Mesendoderm (in vitro differentiated cells): ENCODE data around the gene EMX2.

Source experiments
- DNase-seq: peaks from one replicate; pipeline ENCODE4 v3.0.0; 2013
- H2AK5ac ChIP-seq: 2 replicates; pipeline ENCODE4 v1.6.1; 2013; ENCODE audit warnings: low read length, inconsistent platforms
- H2BK120ac ChIP-seq: 2 replicates; pipeline ENCODE4 v1.6.1; 2013; ENCODE audit warnings: low read depth, mild to moderate bottlenecking, low read length, moderate library complexity, mixed read lengths
- H2BK15ac ChIP-seq: replicated peaks from 2 replicates; pipeline ENCODE4 v1.6.1; 2013; ENCODE audit warnings: low read depth, mild to moderate bottlenecking, moderate library complexity
- H2BK5ac ChIP-seq: 2 replicates; pipeline ENCODE4 v1.6.1; 2013; ENCODE audit warnings: low read length, inconsistent platforms
- H3K18ac ChIP-seq: 2 replicates; pipeline ENCODE4 v1.6.1; 2013; ENCODE audit warnings: mild to moderate bottlenecking, low read length, mixed read lengths
- H3K23ac ChIP-seq: one replicate; pipeline ENCODE4 v1.6.1; 2013; ENCODE audit warnings: low read length
- H3K27ac ChIP-seq: 2 replicates; pipeline ENCODE4 v1.5.1; 2013; ENCODE audit warnings: low read depth, mild to moderate bottlenecking, inconsistent platforms, low read length, moderate library complexity
- H3K27me3 ChIP-seq: 2 replicates; pipeline ENCODE4 v1.6.1; 2013; ENCODE audit warnings: low read length, control low read depth, mild to moderate bottlenecking, inconsistent platforms; ENCODE audit not compliant: insufficient read depth, poor library complexity
- H3K36me3 ChIP-seq: 2 replicates; pipeline ENCODE4 v1.6.1; 2013; ENCODE audit warnings: low read length, inconsistent platforms; ENCODE audit not compliant: control insufficient read depth, insufficient read depth
- H3K4ac ChIP-seq: one replicate; pipeline ENCODE4 v1.6.1; 2013; ENCODE audit warnings: low read depth, mild to moderate bottlenecking, low read length, moderate library complexity
- H3K4me1 ChIP-seq: 2 replicates; pipeline ENCODE4 v1.6.1; 2013; ENCODE audit warnings: low read depth, low read length, inconsistent platforms; ENCODE audit not compliant: control insufficient read depth
- H3K4me2 ChIP-seq: 2 replicates; pipeline ENCODE4 v1.6.1; 2013; ENCODE audit warnings: low read length
- H3K4me3 ChIP-seq: 2 replicates; pipeline ENCODE4 v1.5.1; 2013; ENCODE audit warnings: mild to moderate bottlenecking, low read length
- H3K56ac ChIP-seq: one replicate; pipeline ENCODE4 v1.6.1; 2013; ENCODE audit warnings: low read length
- H3K79me1 ChIP-seq: 2 replicates; pipeline ENCODE4 v1.6.1; 2013; ENCODE audit warnings: low read length, inconsistent platforms
- H3K79me2 ChIP-seq: 2 replicates; pipeline ENCODE4 v1.6.1; 2013; ENCODE audit warnings: mild to moderate bottlenecking, low read length; ENCODE audit not compliant: control insufficient read depth, insufficient read depth
- H3K9ac ChIP-seq: 2 replicates; pipeline ENCODE4 v1.6.1; 2013; ENCODE audit warnings: low read length, inconsistent platforms
- H4K5ac ChIP-seq: one replicate; pipeline ENCODE4 v1.6.1; 2013; ENCODE audit warnings: low read length
- H4K8ac ChIP-seq: one replicate; pipeline ENCODE4 v1.6.1; 2013; ENCODE audit warnings: low read depth, mild to moderate bottlenecking, control low read depth, low read length, moderate library complexity
- WGBS: extraction: QIAGEN DNeasy Blood & Tissue Kit; methylation state at CpG from one replicate; pipeline ENCODE4 v1.1.7; 2013; ENCODE audit warnings: low lambda C conversion rate, missing lambda C conversion rate; ENCODE audit not compliant: insufficient coverage; ENCODE audit errors: extremely low coverage; 5-methylcytosine and 5-hydroxymethylcytosine counted together

The EMX2 gene

DNA sequence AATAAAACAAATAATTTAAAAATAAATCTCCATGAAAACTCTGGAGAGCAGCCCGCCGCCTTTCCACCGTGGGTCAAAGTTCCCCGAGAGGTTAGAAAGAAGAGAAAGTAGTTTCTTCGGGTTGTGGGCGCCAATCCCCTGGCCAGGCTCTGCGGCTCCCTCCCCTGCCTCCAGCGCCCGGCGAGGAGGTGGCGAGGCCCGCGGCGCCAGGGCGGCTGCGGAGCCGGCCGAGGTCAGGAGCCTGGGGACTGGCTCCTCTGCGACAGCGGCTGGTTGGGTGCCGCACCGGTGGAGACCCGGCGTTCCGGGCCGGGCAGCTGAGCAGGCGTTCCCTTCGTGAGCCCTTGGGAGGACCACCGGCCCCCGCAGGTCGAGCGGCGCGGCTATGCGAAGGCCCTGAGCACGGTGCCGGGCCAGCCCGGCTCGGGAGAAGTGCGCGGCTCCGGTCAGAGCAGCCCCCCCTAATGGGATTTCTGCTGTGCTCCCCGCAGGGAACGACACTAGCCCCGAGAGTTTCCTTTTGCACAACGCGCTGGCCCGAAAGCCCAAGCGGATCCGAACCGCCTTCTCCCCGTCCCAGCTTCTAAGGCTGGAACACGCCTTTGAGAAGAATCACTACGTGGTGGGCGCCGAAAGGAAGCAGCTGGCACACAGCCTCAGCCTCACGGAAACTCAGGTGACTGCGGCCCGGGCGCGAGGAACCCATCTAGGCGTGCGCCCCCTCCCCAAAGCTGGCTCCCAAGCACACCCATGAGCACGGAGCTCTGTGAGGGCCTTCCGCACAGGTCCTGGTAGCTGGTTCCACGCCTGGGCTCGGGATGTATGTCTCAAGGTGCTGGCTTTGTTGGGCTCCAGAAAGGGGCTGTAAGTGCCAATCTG lies 2.8 kb downstream of the EMX2 start:
- Histone ChIP-seq H3K56ac (peak overlapping the region; percentile 62), H2AK5ac (no peak overlapping the region), H3K23ac (no peak overlapping the region), H3K4ac (no peak overlapping the region), H3K27ac (no peak overlapping the region), H3K79me1 (no peaks in the 10 kb centered on the region), H3K27me3 (peaks cover 70% of the 10 kb centered on the region), H4K5ac (no peak overlapping the region), H2BK15ac (no peak overlapping the region), H3K79me2 (no peaks in the 10 kb centered on the region), H3K18ac (no peak overlapping the region), H3K4me1 (peaks cover 5% of the 10 kb centered on the region), H3K4me3 (no peak overlapping the region), H3K4me2 (peak overlapping the region; percentile 67), H4K8ac (no peak overlapping the region), H3K36me3 (no peaks in the 10 kb centered on the region), H2BK5ac (no peak overlapping the region), H3K9ac (peak overlapping the region; percentile 24), H2BK120ac (no peak overlapping the region)
- no CpG with 5 or more reads among the region's 67 CpGs for WGBS
- peak; percentile 69 for DNase-seq

DNA sequence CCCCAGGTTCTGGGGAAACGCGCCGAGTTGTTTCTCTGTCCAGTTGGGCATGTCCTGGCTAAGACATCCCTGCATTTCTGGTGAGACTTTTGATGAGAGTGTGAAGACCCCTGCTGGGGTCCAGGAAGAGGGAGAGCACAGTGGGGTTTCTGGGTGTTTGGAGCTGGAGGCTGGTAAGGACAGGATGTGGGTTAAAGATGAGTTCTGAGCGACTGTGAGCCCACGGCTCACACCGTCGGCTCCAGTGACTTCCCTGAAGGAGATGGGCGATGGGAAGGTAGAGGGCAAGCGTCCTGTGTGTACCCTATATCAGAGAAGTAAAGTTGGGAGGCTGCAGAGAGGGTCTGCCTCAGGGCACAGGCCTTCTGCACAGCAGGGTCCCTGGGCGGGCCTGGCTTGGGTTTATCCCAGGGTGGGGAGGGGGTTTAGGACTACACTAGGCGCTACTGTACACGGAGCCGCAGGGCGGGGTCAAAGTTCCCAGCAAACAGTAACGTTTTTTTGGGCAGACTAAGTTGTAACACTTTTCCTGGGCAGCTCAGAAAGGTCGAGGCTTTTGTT lies 3.6 kb downstream of the EMX2 start:
- no peak overlapping the region for H2BK5ac ChIP-seq
- no peak overlapping the region for H4K5ac ChIP-seq
- H3K4ac ChIP-seq: no peak overlapping the region
- no peak overlapping the region for H3K27ac ChIP-seq
- no peak overlapping the region for H2BK120ac ChIP-seq
- H3K56ac ChIP-seq: no peak overlapping the region
- H3K23ac ChIP-seq: no peak overlapping the region
- no peak for DNase-seq
- H3K27me3 ChIP-seq: peaks cover 70% of the 10 kb centered on the region
- WGBS: no CpG with 5 or more reads among the region's 16 CpGs
- no peak overlapping the region for H2AK5ac ChIP-seq
- peaks cover 5% of the 10 kb centered on the region for H3K4me1 ChIP-seq
- H3K36me3 ChIP-seq: no peaks in the 10 kb centered on the region
- H2BK15ac ChIP-seq: no peak overlapping the region
- no peak overlapping the region for H3K18ac ChIP-seq
- no peak overlapping the region for H3K9ac ChIP-seq
- no peak overlapping the region for H3K4me3 ChIP-seq
- H3K79me1 ChIP-seq: no peaks in the 10 kb centered on the region
- no peaks in the 10 kb centered on the region for H3K79me2 ChIP-seq
- H4K8ac ChIP-seq: no peak overlapping the region
- peak overlapping the region; percentile 12 for H3K4me2 ChIP-seq

DNA sequence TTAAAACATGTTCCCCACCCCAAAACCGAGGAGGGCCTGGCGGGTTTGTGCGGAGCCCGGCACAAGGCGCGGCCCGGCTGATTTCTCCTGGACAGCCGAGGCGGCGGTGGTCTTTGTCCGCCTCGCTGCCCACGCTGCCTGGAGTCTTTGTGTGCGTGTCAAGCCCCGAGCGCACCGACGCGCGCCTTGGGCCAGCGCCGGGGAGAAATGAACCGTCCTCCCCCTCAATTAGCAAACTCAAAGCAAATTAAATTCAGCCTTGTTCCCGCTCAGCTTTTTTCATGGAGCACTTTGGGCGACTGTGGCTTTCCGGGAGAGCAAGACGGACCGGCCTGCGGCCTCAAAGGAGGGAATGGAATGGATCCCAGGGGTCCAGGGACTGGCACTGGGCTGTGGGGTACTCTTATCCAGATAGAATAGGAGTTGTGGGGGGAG lies 4.1 kb downstream of the EMX2 start:
- no peak overlapping the region for H3K4me2 ChIP-seq
- H3K27me3 ChIP-seq: peaks cover 74% of the 10 kb centered on the region
- no peak overlapping the region for H2BK15ac ChIP-seq
- H3K79me2 ChIP-seq: no peaks in the 10 kb centered on the region
- no peak overlapping the region for H3K18ac ChIP-seq
- H3K56ac ChIP-seq: no peak overlapping the region
- H3K27ac ChIP-seq: no peak overlapping the region
- H3K79me1 ChIP-seq: no peaks in the 10 kb centered on the region
- no peak overlapping the region for H3K23ac ChIP-seq
- H3K9ac ChIP-seq: no peak overlapping the region
- no peak overlapping the region for H2BK120ac ChIP-seq
- WGBS: no CpG with 5 or more reads among the region's 29 CpGs
- H3K36me3 ChIP-seq: no peaks in the 10 kb centered on the region
- no peak overlapping the region for H2BK5ac ChIP-seq
- H3K4me3 ChIP-seq: no peak overlapping the region
- no peak overlapping the region for H4K8ac ChIP-seq
- no peak overlapping the region for H4K5ac ChIP-seq
- peaks cover 5% of the 10 kb centered on the region for H3K4me1 ChIP-seq
- no peak overlapping the region for H2AK5ac ChIP-seq
- peak; percentile 10 for DNase-seq
- H3K4ac ChIP-seq: no peak overlapping the region

DNA sequence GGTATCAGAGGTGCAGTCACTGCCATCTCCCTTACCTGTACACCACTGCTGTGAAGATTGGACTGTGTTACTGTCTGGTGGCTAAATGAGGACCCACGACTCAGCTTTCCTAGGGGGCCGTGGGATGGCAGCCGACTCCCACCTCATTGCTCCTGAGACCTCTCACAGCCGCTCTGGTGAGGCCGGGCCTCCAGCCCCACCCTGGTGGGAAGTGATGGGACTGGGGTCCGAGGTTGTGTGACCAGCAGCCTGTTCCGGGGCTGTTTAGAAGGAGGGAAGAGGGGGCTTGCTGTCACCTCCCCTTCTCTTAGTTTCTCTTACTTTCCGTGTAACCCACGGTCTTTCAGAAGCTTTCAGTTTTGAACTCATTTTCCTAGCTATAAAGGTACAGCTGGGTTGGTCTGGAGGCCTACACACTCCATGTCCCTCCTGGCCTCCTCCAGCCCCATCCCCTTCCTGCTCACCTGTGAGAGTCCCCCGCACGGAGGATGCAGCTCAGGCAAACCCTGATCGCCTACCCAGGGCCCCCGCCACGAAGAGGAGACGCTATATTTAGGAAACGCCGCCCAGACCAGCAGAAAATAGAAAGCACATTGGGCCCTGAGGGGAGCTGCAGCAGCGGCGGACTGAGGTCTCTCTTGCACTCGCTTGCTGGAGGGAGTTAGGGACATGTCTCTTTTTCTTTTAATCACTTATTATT lies 4.6 kb downstream of the EMX2 start:
- H3K79me2 ChIP-seq: no peaks in the 10 kb centered on the region
- H3K9ac ChIP-seq: no peak overlapping the region
- no peak overlapping the region for H3K23ac ChIP-seq
- no peaks in the 10 kb centered on the region for H3K79me1 ChIP-seq
- no peak overlapping the region for H3K56ac ChIP-seq
- H4K8ac ChIP-seq: no peak overlapping the region
- no peak overlapping the region for H2BK5ac ChIP-seq
- no peaks in the 10 kb centered on the region for H3K36me3 ChIP-seq
- WGBS: no CpG with 5 or more reads among the region's 20 CpGs
- no peak overlapping the region for H2BK120ac ChIP-seq
- no peak overlapping the region for H3K4me2 ChIP-seq
- H2AK5ac ChIP-seq: no peak overlapping the region
- H3K27ac ChIP-seq: no peak overlapping the region
- H3K4ac ChIP-seq: no peak overlapping the region
- no peak overlapping the region for H2BK15ac ChIP-seq
- H3K4me1 ChIP-seq: peaks cover 5% of the 10 kb centered on the region
- H4K5ac ChIP-seq: no peak overlapping the region
- no peak overlapping the region for H3K4me3 ChIP-seq
- peak; percentile 14 for DNase-seq
- no peak overlapping the region for H3K18ac ChIP-seq
- peaks cover 74% of the 10 kb centered on the region for H3K27me3 ChIP-seq

DNA sequence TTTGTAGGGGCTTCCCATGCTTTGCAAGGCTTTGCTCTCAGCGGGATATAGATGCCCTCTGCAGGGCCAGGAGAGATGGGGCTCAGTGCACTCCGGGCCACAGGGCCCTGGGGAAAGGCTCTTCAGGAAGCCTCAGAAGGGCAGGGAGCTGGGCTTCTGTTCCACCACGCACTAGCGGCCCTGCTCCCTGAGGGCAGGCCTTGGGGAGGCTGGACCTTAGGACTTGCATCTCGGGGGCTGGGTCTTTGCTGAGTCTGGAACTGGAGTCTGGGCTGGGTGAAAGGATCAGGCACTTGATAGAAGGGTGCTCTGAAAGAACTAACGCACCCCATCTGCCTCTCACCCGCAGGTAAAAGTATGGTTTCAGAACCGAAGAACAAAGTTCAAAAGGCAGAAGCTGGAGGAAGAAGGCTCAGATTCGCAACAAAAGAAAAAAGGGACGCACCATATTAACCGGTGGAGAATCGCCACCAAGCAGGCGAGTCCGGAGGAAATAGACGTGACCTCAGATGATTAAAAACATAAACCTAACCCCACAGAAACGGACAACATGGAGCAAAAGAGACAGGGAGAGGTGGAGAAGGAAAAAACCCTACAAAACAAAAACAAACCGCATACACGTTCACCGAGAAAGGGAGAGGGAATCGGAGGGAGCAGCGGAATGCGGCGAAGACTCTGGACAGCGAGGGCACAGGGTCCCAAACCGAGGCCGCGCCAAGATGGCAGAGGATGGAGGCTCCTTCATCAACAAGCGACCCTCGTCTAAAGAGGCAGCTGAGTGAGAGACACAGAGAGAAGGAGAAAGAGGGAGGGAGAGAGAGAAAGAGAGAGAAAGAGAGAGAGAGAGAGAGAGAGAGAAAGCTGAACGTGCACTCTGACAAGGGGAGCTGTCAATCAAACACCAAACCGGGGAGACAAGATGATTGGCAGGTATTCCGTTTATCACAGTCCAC lies 5.4 kb downstream of the EMX2 start:
- Histone ChIP-seq H4K5ac (no peak overlapping the region), H2BK120ac (no peak overlapping the region), H3K23ac (no peak overlapping the region), H3K56ac (no peak overlapping the region), H3K27me3 (peaks cover 83% of the 10 kb centered on the region), H2AK5ac (no peak overlapping the region), H3K9ac (no peak overlapping the region), H4K8ac (no peak overlapping the region), H3K27ac (no peak overlapping the region), H3K4ac (no peak overlapping the region), H3K4me2 (peak overlapping the region; percentile 18), H2BK5ac (no peak overlapping the region), H3K36me3 (no peaks in the 10 kb centered on the region), H2BK15ac (no peak overlapping the region), H3K79me2 (no peaks in the 10 kb centered on the region), H3K18ac (no peak overlapping the region), H3K79me1 (no peaks in the 10 kb centered on the region), H3K4me3 (no peak overlapping the region), H3K4me1 (peaks cover 5% of the 10 kb centered on the region)
- WGBS: no CpG with 5 or more reads among the region's 32 CpGs
- DNase-seq: peak; percentile 56
